ENCODE data around the gene ADAMTSL5.

DNA sequence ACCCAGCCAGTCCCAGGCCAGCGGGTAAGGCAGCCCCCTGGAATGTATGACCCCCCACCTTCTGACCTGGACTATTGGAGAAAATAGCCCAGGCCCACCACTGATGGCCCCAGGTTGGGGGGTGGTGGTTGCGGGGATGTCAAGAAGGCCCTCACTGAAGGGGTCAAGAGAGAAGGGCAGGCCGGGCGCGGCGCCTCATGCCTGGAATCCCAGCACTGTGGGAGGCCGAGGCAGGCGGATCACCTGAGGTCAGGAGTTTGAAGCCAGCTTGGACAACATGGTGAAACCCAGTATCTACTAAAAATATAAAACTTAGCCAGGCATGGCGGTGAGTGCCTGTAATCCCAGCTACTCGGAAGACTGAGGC, 1.5 kb upstream of the ADAMTSL5 start:
- TF ChIP-seq, protein P1, sequence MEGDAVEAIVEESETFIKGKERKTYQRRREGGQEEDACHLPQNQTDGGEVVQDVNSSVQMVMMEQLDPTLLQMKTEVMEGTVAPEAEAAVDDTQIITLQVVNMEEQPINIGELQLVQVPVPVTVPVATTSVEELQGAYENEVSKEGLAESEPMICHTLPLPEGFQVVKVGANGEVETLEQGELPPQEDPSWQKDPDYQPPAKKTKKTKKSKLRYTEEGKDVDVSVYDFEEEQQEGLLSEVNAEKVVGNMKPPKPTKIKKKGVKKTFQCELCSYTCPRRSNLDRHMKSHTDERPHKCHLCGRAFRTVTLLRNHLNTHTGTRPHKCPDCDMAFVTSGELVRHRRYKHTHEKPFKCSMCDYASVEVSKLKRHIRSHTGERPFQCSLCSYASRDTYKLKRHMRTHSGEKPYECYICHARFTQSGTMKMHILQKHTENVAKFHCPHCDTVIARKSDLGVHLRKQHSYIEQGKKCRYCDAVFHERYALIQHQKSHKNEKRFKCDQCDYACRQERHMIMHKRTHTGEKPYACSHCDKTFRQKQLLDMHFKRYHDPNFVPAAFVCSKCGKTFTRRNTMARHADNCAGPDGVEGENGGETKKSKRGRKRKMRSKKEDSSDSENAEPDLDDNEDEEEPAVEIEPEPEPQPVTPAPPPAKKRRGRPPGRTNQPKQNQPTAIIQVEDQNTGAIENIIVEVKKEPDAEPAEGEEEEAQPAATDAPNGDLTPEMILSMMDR (conservative IDR thresholded peaks at IDR 0.05 in 1 of 2, IDR thresholded peaks at IDR 0.05 in 1 of 2; ENCODE audit: low read depth in 1 of 2, low read length in 2 of 2) = no peak
- no peak for TF ChIP-seq EZH2 (IDR thresholded peaks at IDR 0.05; ENCODE audit: low read length, missing control alignments)

All from fibroblast of lung (primary cell).